Middle frontal gyrus (tissue), 1 donor: ENCODE results near the gene PLXNA4.

ENCODE experiments used
- DNase-seq: peaks from one replicate; pipeline ENCODE4 v3.0.0-alpha.2; 2015; ENCODE audit warnings: low spot score; ENCODE audit errors: extremely low spot score

The PLXNA4 gene

DNA sequence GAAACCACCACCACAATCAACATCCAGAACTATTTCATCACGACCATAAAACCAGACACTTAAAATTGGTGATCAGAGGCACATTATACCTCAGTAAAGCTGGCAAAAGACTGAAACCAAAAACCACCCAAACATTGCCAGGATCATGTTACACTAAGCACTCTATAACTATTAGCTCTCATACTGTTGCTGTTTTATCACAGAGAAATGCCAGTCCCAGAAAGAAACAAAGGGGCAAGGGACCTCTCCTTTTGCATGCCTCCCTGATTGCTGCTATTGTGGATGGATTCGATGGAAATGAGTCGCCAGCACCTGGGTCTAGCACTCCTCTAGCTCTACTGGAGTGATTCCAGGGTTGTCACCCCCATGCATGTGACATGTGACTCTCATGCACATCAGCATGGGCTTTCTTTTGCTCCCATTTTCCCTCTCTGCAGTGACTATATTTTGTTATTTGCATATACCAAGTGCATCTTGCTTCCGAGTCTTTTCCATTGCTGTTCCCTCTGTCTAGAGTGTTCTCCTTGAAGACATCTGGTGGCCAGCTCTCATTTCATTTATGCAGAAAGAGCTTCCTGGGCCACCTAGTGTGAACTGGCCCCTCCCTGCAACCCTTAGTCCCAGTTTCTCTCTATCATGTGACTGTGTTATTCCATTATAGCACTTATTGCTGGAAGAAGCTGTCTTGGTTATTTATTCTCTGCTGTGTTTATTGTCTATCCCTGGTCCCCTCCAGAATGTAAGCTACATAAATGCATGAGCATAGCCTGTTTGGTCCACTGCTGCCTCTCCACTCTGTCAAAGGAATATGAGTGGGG is 300.6 kb downstream of the PLXNA4 start:
- DNase-seq: no peak

DNA sequence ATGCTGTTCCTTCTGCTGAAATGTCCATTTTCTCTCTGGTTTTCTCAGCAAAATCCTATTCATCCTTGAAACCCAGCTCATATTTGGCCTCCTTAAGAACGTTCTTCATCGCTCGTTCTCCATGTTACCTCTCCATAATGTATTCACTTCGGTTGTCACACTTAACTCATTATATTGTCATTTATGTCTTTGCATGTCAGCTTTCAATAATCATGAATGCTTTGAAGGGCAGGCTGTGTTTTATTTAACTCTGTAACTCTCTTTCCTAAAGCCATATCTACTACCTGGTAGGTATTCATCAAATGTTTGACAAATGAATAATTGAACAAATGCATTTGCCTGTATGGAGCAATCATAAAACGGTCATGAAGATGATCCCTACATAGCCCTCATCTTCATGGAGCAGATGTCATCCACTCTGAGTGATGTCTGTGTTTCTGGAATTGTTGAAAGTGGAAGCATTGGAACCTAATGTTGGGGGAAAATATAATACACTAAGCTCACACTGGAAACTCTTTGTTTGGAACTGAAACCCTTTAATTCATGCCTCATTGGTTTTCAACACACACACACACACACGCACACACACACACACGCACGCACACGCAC is 303.4 kb downstream of the PLXNA4 start:
- no peak for DNase-seq

DNA sequence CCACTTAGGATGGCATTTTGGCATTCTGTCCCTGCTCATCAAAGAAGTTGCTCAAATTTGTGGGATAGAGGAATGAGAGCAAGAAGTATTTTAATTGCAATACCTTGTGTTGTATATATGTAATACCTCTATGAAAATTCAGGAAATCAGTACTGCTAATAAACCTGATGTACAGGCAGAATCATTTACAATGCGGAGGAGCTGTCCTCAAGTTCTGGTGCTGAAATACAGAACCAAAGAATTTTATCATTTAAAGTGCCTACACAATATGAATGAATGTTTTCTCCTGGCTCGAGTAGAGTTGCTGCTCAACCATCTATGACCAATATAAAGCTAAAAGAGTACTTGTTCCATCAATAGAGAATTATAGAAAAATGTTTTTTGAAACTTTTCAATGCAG is 305.8 kb downstream of the PLXNA4 start:
- no peak for DNase-seq

- no peak for DNase-seq
Measured at GRCh38 chr7:132269718-132270117, 306.6 kb downstream of the PLXNA4 start.

- no peak for DNase-seq
Measured at GRCh38 chr7:132263151-132263550, 313.1 kb downstream of the PLXNA4 start.

- DNase-seq: no peak
Measured at GRCh38 chr7:132262160-132262470, 314.2 kb downstream of the PLXNA4 start.

DNA sequence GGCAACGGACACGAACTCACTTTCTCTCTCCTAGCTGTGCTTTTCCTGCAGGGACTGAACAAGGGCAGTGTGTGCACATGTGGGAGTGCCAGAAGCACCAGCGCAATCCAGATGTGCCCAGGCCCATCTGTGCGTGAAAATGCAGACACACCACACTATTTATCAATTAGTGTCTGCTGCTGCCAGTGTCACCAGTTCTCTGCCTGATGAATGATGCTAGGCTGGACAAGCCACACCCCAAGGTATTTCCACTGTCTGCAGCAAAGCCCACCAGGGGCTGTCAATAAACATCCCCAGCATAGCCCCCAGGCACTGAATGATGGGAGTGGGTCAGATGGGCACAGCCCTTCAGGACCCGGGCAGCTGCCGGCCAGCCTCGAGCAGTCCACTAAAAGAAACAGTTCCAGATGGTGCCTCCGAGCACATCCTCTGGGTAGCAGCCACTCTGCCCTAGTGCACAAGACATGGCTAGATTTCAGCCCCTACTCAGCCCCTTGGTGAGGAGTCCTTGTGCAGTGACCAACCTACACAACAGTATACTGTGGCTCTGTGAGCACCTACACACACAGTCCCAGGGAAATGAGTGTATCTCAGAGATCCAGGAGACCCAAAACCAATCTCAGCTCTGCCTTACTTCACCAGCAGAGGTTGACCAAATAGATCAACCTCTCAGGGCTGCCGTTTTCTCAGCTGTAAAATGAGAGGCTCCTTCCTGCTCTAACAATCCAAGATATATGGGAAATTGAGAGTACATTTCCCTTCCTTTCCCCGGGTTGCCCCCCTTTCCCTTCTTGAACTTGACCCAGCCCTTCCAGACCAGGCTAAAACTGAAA is 314.7 kb downstream of the PLXNA4 start:
- no peak for DNase-seq

DNA sequence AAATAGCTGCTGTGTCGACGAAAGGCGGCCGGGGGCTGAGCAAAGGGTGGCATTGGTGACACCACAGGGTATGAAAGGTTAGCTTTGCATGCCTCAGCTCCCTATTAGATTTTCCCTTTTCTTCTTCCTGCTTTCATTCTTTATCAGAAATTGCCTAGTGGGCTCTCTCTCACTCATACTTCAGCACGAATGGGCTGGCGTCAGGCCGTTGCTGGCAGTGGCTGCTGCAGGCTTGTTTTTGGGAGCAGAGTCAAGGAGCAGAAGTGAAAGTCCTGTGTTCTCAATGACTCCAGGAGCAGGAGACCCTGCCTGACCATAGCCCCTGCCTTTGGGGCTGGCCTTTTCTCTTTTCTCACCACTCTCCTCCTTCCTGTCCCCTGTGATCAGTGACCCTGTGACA is 318.0 kb downstream of the PLXNA4 start:
- no peak for DNase-seq

DNA sequence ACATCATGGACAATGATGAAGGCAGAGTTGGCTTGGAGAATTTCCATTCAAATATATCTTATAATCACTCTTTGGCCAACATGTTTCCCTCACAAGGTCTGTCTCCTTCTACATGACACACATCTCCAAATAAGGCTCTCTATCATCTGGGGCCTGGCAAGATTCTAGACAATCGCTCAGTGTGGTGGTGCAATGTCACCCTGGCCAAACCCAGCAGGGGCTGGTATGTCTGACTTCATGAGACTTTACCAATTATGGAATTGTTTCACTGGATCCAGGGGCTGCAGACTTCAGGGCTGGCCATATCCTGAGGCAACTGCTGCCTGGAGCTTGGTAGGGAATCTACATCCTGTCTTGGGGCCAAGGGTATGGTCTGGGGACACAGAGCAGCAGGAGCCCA is 319.0 kb downstream of the PLXNA4 start:
- DNase-seq: no peak

GRCh38 chr7:132256721-132257212 is 319.5 kb downstream of the PLXNA4 start:
- DNase-seq: no peak

DNA sequence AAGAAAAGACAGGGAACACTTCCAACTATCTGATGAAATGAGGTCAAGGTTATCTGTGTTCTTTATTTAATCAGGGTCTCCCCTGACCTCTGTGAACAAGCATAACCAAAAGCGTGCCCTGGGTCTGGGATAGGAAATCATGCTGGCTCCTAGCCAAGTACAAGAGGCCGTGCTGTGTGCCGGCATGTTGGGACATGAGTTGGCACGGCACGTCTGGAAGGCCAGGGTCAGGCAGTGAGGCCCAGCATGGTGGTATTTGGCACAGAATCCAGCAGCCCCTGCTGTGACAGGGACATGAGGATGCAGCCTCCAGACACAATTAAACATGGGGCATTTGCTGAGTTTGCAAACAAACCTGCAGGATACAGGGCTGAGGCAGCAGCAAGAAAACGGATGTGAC is 320.4 kb downstream of the PLXNA4 start:
- no peak for DNase-seq

GRCh38 chr7:132255115-132255797 is 321.0 kb downstream of the PLXNA4 start:
- no peak for DNase-seq

- no peak for DNase-seq
Measured at GRCh38 chr7:132254455-132254854, 321.8 kb downstream of the PLXNA4 start.

- no peak for DNase-seq
Measured at GRCh38 chr7:132252793-132253100, 323.5 kb downstream of the PLXNA4 start.

DNA sequence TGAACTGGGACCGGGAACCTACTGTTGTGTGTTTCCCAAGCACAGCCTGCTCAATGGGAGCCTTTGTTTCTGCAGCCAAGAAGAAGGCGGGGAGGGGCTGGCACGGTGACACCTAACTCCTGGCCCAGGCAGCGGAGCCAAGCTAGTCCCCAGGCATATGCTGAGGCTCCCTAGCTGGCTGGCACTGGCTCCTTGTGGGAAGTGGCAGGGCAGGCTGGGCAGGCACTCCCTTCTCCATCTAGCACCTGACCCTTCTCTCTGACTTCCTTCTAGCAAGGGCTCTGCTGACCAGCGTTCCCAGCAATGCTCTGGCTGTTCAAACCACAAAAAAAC is 325.0 kb downstream of the PLXNA4 start:
- no peak for DNase-seq

- no peak for DNase-seq
Measured at GRCh38 chr7:132250480-132251326, 325.6 kb downstream of the PLXNA4 start.

DNA sequence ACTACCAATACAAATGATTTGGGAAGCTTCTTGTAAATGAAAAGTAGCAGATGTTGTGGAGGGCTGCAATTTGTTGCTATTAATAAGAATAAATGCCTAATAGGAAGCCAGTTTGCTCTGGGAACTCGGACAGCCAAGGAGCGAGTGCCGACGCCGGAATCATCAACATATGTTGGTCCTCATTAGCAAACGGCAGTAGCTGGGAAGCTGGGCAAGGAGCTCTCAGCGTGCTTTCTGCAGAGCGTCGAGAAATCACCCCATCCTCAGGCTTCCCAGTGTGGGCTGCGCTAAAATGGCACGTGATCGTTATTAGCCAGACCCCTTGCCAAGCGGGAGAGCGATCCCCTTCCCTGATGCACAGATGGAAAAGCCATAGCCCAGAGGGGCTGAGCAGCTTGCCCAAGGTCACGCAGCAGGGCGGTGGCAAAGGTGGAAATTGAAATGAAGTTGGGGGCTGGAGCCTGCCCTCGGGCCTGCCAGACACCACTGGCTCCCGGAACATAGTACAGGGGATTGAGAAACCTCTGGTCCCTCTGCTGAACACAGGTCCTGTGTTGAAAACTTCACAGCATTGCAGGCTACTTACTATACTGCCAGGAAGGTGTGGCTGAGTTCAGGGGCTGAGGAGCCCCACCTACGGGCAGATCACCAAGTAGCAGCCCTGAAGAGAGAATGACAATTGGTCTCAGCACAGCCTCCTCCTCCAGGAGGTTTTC is 326.9 kb downstream of the PLXNA4 start:
- DNase-seq: no peak

- no peak for DNase-seq
Measured at GRCh38 chr7:132248841-132249240, 327.4 kb downstream of the PLXNA4 start.

- DNase-seq: no peak
Measured at GRCh38 chr7:132247995-132248618, 328.2 kb downstream of the PLXNA4 start.

- DNase-seq: no peak
Measured at GRCh38 chr7:132246591-132246990, 329.7 kb downstream of the PLXNA4 start.
